HG03575 (cell line): Measurements from ENCODE around the gene ELMO3.

Source experiments
- ATAC-seq: cut with Tn5 transposase; IDR thresholded peaks from one replicate; pipeline ENCODE4 v1.9.1; 2021; ENCODE audit not compliant: unreplicated experiment, insufficient number of reproducible peaks, low FRiP score; ENCODE audit errors: extremely low read depth

ELMO3 gene, protein sequence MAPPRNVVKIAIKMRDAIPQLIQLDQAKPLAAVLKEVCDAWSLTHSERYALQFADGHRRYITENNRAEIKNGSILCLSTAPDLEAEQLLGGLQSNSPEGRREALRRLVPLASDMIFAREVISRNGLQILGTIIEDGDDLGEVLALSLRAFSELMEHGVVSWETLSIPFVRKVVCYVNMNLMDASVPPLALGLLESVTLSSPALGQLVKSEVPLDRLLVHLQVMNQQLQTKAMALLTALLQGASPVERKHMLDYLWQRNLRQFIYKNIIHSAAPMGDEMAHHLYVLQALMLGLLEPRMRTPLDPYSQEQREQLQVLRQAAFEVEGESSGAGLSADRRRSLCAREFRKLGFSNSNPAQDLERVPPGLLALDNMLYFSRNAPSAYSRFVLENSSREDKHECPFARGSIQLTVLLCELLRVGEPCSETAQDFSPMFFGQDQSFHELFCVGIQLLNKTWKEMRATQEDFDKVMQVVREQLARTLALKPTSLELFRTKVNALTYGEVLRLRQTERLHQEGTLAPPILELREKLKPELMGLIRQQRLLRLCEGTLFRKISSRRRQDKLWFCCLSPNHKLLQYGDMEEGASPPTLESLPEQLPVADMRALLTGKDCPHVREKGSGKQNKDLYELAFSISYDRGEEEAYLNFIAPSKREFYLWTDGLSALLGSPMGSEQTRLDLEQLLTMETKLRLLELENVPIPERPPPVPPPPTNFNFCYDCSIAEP

DNA sequence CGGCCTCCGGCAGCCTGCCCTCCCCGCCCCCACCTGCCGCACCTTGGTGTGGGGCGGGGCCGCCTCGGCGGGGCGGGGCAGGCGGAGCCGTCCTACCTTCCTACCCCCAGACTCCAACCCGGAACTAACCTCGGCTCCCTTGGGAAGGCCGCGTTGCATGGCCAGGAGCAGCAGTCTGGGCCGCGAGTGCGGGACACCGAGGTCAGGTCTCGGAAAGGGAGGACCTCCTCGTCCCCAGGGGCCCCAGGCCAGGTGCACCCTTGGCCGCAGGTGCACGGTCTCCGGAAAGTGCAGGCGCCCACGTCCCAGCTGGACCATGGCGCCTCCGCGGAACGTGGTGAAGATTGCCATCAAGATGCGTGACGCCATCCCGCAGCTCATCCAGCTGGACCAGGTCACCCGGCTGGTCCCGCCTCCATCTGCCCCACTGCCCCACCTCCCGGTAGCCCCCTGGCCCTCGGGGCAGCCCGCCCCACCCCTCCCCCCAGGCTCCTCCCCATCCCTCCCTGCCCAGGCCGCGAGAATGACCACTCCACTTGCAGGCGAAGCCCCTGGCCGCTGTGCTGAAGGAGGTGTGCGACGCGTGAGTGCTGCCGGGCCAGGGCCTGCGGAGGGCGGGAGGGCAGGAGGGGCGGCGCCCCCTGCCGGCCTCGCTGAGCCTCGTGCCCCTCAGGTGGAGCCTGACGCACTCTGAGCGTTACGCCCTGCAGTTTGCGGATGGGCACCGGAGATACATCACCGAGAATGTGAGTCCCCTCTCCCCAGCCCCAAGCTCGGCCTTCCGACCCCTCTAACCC is at the start of gene ELMO3:
Gene ELMO3 (plus strand): TSS at position 121 of the 797 bp plus-strand sequence. CDS start 196 bp downstream, at position 317.
- ATAC-seq: no peak

DNA sequence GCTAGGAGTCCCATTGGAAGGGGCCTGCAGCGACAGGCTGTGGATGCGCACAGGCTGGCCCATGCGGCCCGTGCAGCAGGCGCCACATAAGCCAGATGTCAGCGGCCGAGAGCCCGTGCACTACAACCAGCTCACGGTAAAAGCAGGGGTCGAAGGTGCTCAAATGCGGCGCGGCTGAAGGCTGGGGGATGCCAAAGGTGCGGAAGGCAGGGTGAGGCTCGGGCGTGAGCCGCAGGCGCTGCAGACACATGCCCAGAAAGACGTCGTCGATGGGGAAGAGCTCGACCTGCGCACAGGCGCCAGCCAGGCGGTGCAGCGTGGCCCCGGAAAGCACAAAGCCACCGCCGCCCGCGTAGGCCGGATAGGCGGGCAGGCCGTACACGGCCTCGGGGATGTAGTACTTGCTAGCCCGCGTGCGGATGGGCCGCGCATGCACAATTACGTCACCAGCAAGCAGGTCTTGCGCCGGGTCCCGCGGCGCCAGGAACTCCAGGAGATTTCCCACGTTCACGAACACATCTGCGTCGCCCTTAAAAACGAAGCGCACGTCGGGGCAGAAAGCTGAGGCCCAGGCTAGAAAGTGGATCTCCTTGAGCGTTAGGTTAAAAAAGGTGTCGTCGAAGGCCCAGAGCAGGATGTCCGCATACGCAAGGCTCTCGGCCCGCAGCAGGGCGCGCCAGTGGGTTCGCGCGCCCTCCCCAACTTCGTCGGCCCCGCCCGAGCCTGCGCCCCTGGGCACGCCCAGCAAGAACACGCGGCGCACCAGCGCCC is 49.5 kb upstream of the ELMO3 start:
- ATAC-seq: no peak

DNA sequence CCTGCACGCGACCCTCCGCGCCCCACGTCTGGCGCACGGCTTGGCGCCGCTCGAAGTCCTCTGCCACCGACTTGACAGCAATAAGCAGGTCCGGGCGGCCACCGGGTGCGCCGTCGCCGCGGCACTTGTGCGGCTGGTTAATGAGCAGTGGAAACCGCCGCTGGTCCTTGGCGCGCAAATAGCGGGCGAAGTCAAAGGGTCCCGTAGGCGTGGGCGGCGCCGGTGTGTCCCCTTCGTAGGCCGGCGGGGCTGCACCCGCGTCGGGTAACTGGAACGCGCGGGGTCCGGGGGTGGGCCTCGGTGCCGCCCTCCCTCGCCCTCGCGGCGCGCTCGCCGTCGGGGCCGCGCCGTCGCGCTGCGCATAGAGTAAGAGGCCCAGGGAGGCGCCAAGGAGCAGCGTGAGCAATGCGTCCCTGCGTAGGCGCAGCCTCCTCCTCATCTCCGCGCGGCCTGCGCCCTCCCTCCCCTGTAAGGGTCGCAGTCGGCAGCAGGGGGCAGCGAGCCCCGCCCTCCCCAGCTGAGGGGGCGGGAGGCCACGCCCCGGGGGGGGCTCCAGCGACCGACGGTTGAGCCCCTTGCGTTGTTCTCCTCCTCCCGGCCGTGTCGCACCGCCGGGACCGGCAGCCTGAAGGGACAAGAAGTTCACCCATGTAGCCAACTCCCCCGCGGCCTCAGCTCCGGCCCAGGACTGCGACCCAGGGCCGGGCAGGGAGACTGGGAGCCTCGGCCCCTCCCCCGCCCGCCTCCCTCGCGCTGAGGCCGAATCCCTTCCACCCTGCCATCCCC is 48.7 kb upstream of the ELMO3 start:
- ATAC-seq: no peak

DNA sequence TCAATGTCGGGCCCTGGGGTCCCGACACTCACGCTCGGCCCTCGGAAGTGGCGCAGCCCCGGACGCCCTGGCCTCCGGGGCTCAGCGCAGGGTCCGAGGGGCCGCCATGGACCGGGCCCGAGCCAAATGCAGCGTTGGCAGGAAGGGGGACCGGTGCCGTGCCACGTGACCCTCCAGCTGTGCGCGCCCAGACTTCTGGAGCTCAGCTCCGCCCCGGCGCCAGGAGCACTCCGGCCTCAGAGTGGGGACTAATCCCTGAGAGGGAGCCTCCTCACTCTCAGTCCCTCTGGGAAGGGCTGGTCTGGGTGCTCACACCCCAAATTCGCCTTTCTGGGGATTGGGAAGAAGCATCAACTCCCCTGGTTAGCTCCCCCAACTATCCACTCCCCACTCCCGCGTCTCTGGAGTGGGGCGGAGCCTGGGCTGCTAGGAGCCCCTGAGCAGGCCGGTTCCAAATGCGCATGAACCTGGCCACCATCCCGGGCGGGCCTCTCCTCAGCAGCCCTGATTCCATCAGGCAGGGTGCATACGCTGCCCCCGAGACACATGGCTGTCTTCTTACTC is 48.0 kb upstream of the ELMO3 start, which contains the start of gene B3GNT9:
Gene B3GNT9 (minus strand): TSS at position 166 of the 564 bp plus-strand sequence. CDS start 513 bp downstream, outside the sequence.
- ATAC-seq: no peak

DNA sequence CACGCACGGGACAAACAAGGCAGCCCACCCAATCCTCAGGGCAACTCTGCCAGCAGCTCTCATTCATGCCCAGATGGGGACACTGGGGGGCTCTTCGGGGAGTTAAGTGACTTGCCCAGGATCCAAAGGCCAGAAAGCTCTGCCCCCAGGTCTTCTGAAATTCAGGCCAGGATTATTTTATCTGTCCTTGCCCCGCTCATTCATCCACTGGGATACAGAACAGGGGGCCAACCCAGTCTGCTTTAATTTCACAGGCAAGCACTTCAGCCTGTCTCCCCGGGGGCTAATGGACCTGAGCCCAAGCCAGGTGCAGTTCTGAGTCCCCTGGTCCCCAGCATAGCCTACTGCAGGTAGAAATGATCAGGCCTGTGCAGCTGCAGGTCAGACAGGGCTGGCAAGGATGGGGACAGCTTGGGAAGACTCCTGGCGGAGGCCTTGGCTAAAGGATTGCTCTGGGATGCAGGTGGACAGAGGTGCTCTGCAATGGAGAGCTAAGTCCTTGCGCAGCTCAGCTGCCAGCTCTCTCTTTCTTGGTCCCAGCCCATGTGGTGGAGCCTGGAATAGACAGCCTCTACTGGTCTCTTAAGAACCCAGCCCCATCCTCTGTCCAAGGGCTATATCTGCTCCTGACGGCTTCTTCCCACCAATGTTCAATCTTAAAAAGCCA is 47.4 kb upstream of the ELMO3 start:
- no peak for ATAC-seq

DNA sequence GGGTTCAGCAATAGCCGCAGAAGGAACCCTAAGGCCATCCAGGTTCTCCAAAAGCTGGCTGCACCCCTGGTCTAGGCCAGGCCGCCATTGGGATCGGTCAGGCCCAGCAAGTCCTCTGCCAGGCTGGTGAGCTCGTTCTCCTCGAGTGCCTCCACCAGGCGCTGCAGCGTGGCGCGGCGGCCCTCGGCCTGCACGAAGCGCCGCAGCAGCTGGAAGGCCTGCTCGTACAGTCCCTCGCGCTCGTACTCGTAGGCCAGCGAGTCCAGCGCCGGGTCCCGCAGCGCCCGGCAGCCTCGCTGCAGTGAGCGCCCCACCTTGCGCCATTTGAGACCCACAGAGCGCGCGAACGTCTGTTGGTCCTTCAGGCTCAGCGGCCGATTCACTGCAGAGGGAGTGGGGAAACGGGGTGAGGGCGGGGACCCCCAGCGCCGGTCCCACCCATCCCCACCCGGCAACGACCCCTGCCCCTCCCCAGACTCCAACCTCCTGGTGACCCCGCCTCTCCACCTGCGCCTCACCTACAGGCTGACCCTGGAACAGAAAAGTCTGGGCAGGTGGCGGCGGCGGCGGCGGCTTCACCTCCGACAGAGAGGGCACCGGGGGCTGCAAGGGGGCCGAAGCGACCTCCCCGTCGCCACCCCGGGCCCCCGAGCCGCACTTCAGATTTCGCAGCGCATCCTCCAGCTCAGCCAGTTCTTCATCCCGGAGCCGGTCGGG is 44.2 kb upstream of the ELMO3 start:
- no peak for ATAC-seq

DNA sequence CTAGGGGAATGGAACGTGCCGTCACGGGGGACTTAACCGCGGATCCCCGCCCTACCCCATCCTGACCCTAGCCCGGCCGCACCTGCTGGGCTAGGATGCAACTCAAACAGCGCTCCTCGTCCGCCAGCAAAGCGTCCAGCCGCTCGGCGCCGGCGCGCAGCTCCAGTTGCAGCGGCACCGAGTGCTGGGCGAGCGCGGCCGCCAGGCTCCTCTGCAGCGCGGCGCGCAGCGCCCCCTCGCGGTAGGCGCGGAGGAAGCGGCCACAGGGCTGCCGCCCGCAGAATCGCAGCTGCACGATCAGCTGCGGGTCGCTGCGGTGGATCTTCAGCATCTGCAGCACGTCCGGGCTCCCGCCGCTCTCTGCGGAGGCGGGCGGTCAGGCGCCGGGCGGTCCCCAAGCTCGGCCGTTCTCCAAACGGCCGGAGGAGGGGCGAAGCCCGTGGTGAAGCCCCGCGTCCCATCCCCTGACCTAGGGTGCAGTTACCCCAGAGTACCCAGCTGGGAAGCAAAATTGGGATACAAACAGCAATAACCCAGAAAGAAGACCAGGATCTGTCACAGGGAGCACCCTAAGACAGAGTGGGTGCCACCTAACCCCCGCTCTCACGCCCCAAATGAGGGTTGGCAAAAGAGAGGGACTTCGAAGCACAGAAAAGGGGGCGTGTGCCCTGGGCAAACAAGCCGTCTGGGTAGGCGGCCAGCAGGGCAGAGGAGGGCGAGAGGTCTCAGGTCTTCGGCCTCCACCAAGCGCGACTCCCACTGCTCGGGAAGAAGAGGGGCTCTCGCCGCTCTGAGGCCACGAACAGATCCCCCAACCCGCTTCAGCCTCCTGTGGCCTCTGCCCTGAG is 43.4 kb upstream of the ELMO3 start:
- no peak for ATAC-seq

DNA sequence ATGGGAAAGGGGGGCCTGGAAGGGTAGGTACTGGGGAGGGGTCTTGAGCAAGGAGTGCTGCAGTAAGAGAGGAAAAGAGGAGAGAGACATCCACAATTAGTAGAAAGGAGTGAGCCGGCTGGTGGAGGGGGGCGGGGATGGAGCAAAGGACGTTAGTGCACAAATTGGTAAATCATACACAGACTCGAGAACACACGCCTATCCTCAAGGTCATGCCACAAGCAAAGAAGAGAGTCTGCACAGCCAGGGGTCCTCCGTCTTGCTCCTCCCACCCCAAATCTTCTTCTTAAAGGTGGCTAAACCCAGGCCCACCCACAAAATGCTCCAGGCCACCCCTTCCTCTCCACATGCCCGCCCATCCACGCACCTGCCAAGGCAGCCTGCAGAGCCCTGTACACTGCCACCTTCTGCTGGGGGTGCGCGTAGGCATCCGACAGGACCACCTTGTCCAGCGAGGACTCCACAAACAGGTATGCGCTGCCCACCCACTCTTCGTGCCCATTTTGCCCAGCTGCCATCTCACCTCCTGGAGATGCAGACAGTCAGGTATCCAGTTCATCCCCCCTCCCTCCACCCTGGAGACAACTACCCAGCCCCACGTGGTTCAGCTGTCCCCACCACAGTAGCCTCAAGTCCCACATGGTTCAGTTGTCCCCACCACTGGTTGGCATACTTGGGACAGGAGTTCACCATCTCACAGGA is 42.6 kb upstream of the ELMO3 start:
- no peak for ATAC-seq

DNA sequence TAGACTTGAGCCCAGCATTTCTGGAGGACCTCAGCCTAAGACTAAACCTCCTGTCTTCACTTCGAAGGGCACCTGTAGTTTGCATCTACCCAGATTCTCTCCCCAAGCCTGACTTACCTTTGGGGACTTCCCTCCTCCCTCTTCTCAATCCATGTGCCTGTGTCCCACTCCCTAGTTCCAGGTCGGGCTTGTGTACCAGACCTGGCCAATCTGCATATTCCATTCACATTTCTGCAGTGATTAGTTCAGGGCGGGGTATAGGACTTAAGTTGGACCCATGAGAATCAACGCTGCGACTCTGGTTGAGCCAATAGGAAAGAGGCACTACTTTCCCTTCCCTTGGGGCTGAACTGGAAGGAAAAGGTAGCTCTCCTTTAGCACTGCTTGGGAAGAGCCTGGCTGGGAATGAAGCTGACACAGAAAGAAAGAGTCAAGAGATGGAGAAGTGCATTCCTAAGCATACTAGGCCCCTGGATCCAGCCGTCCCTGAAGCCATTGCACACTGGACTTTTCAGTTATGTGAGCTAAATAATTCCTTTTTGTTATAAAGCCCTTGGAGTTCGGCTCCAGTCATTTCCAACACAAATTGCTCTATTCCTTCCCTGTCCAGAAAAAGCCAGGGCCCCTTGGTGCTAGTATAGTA is 41.7 kb upstream of the ELMO3 start:
- ATAC-seq: no peak

DNA sequence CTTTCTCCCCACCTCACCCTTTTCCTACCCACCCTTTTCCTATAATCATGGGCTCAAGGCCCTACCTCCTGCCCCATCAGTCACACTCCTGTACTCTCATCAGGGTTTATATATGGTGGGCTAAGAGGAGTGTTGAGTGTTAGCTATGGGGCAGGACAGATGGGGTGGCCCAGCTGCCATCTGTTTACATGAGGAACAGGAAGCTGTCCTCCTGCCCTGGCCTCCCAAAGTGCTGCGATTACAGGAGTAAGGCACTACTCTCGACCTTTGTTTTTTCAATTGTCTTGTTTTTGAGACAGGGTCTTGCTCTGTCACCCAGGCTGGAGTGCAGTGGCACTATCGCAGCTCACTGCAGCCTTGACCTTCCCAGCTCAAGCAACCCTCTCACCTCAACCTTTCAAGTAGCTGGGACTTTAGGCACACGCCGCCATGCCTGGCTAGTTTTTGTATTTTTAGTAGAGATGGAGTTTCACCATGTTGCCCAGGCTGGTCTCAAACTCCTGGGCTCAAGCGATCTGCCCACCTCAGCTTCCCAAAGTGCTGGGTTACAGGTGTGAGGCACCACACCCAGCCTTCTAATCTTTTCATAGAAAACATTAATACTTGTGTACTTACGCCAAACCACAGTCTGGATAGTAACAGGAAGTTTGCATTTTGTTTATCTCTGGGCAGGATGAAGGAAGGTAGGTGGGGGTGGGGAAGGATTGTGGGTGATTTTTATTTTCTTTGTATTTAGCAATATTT is 40.9 kb upstream of the ELMO3 start:
- no peak for ATAC-seq

DNA sequence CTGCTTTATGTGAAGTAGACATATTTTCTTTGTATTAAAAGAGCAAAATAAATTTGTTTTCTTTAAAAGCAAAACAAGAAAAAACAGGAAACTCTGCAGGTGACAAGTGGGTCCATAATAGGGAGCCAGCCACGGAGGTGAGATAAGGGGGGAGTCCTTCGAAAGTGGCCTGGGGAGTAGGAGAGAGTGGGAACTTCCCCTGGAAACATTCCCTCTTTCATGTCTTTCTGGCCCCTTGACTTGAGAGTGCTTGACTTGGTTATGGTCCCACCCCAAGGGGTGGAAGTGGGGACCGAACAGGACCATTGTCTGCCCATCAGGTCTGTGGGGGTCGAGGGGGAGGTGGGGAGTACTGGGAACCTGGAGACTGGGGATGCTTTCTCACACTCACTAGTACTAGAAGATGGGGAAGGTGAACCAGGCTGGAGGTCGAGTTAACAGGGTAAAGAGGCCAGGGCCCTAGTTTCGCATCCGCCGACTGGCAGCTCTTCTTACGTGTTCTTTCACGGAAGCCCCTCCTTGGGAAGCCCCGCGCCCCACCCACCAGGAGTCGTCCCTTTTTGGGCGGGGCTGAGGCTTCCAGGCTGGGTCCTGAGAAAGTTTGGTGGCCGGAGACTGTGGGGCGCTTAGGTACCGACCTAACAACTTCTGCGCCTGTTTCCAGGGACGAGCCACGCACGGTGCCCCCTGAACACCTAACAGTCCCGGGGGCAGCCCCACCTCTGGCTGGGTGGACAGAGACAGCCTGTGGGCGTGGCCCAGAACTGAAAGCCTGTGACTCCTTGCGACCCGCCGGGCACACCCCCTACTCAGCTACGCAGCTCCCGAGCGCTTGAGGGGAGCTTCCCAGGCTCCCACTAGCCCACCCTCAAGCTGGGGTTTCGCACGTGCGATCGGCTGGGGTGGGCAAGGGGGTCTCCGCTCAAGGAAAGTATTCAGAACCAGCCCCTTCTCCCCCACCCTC is 40.0 kb upstream of the ELMO3 start:
- ATAC-seq: no peak

DNA sequence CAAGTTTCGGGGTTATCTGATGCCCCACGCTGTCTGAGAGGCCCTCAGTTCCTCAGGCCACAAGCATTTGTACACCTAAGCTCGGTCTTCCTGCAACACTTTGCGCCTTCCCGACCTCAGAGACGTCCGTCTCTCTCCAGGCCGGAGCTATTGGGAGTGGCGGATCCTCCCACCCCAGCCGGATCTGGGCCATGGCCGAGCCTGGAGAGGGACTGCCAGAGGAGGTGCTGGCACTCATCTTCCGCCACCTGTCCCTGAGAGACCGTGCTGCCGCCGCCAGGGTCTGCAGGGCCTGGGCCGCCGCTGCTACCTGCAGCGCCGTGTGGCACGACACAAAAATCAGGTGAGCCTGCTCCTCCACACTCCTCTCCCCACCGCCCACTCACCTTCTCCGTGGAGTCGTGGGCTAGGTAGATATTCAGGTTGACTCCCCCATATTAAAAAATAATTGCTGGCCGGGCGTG is 37.3 kb upstream of the ELMO3 start:
- ATAC-seq: no peak

DNA sequence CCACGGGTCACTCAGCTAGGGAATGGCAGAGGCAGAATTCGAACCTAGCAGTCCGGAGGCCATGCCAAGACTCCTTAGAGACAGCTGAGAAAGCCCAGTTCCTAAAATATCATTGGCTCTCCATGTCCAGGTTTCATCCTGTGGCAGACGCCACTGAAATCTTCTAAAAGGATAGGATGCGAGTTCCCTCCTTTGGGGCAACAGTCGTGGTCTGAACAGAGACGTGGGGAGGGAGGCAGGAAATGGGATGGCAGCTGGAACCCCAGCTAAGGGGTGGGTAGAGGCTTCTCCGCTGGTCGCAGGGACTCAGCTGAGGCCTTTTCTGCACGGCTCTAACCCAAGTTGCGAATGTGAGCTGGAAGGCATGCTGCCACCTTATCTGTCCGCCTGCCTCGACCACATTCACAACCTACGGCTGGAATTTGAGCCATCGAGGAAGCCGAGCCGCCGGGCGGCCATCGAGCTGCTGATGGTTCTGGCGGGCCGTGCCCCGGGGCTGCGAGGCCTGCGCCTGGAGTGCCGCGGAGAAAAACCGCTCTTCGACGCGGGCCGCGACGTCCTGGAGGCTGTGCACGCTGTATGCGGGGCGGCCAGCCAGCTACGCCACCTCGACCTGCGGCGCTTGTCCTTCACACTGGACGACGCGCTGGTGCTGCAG is 36.3 kb upstream of the ELMO3 start:
- ATAC-seq: no peak
